Endothelial cell of umbilical vein (primary cell): Measurements from ENCODE around the gene CNDP1.

ENCODE experiments used
- POLR2A ChIP-seq: IDR thresholded peaks from 2 replicates; pipeline ENCODE4 v1.6.1; 2012; ENCODE audit warnings: low read depth, mild to moderate bottlenecking, control low read depth, low read length
- TF ChIP-seq, protein P1 (sequence below), 2 donors: IDR thresholded peaks; 1 replicate in 1 of 2; 2 replicates in 1 of 2; pipeline ENCODE4 v1.5.1; 2011; ENCODE audit warnings: low read length in 2 of 2, mild to moderate bottlenecking in 2 of 2, moderate library complexity in 2 of 2, control low read depth in 1 of 2, inconsistent platforms in 1 of 2, low read depth in 1 of 2; ENCODE audit not compliant: insufficient read depth in 1 of 2; ENCODE audit errors: extremely low read depth in 1 of 2

DNA sequence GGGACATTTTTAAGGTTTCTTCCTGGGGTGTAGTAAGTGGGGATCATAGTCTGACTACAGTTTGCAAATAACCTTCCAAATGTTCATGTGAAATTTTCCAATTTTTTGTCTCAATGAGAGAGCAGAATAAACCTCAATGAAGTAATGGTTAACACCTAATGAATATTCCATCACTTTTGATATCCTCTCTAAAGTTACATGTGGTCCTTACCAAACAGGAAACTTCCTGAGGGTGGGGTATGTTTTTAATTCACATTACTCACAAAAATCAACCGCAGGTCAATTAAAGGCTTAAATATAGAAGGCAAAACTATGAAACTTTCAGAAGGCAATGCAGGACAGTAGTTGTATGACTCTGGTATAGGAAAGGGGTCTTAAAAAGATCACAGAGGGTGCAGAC lies 76.6 kb downstream of the CNDP1 start:
- TF ChIP-seq, protein P1, sequence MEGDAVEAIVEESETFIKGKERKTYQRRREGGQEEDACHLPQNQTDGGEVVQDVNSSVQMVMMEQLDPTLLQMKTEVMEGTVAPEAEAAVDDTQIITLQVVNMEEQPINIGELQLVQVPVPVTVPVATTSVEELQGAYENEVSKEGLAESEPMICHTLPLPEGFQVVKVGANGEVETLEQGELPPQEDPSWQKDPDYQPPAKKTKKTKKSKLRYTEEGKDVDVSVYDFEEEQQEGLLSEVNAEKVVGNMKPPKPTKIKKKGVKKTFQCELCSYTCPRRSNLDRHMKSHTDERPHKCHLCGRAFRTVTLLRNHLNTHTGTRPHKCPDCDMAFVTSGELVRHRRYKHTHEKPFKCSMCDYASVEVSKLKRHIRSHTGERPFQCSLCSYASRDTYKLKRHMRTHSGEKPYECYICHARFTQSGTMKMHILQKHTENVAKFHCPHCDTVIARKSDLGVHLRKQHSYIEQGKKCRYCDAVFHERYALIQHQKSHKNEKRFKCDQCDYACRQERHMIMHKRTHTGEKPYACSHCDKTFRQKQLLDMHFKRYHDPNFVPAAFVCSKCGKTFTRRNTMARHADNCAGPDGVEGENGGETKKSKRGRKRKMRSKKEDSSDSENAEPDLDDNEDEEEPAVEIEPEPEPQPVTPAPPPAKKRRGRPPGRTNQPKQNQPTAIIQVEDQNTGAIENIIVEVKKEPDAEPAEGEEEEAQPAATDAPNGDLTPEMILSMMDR (IDR thresholded peaks at IDR 0.05; ENCODE audit: extremely low read depth in 1 of 2, insufficient read depth in 1 of 2, low read depth in 1 of 2, low read length in 2 of 2): no peak
- TF ChIP-seq POLR2A: no peak
